ENCODE data around the gene TAF5.
"Not testable (repeated sequence)": the region's sequence is repeated elsewhere in the genome, so short reads cannot be mapped to it uniquely, and the experiment has no call there.

The TAF5 gene

GRCh38 chr10:103374263-103374662, 6.5 kb downstream of the TAF5 start:
- DNase-seq (ENCODE audit: insufficient read length, low spot score) (no peak), FAIRE-seq (no peak)
- no peak for TF ChIP-seq POLR2A (IDR thresholded peaks at IDR 0.05; ENCODE audit: low read depth, low read length)

GRCh38 chr10:103382769-103383168, 15.0 kb downstream of the TAF5 start:
- TF ChIP-seq POLR2A (IDR thresholded peaks at IDR 0.05; ENCODE audit: low read depth, low read length), result no peak
- DNase-seq (ENCODE audit: insufficient read length, low spot score) (no peak), FAIRE-seq (no peak)

- FAIRE-seq (no peak), DNase-seq (ENCODE audit: insufficient read length, low spot score) (no peak)
- no peak for TF ChIP-seq POLR2A (IDR thresholded peaks at IDR 0.05; ENCODE audit: low read depth, low read length)
These were observed 26.4 kb downstream of the TAF5 start for GRCh38 chr10:103394180-103394579.

- DNase-seq (ENCODE audit: insufficient read length, low spot score), result peak; percentile 12
- no peak for TF ChIP-seq POLR2A (IDR thresholded peaks at IDR 0.05; ENCODE audit: low read depth, low read length)
- FAIRE-seq, result no peak
These were observed 27.9 kb downstream of the TAF5 start for GRCh38 chr10:103395754-103396066.

- peak; percentile 93 for DNase-seq (ENCODE audit: insufficient read length, low spot score)
- peak; percentile 94 for TF ChIP-seq POLR2A (IDR thresholded peaks at IDR 0.05; ENCODE audit: low read depth, low read length)
- peak; percentile 92 for FAIRE-seq
These were observed 28.5 kb downstream of the TAF5 start, which contains the start of the genes ATP5MK and PDCD11 for GRCh38 chr10:103396067-103396788. Gene ATP5MK (minus strand): TSS chr10:103396475. CDS start chr10:103392457, 4,018 bp downstream. Gene PDCD11 (plus strand): TSS chr10:103396626. CDS start chr10:103398427, 1,801 bp downstream.

DNA sequence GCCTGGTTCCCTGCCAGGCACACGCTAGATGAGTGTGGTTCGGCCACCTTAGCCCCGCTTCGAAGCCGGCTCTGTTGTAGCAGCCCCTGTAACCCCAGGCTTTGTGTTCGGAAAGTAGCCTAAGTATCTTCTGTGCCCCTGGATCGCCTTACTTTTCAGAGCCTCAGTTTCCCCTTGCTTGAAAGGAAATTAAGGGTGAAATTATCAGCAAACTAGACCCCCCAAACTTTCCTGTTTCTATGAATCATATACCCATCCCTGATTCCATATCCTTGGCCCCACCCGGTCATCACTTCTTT, 29.0 kb downstream of the TAF5 start:
- FAIRE-seq, result no peak
- no peak for DNase-seq (ENCODE audit: insufficient read length, low spot score)
- no peak for TF ChIP-seq POLR2A (IDR thresholded peaks at IDR 0.05; ENCODE audit: low read depth, low read length)

DNA sequence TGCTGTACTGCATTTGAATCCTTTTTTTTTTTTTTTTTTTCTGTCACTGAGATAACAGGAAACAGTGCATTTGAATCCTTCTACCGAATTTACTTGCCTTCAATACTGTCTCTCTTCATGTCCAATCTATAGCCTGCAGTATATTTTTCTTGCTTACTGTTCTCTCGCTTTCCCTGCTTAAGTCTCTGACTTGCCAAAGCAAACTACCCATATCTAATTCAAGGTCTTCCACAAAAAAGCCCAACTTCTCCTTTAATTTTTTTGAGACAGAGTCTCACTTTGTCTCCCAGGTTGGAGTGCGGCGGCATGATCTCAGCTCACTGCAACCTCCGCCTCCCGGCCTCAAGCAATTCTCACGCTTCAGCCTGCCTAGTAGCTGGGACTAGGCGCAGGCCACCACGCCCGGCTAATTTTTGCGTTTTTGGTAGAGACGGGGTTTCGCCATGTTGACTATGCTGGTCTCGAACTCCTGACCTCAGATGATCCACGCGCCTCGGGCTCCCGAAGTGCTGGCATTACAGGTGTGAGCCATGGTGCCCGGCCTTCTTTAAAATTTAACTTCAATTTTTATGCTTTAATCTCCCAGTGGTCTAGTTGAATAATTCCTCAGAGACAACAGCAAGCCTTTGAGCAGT, 29.5 kb downstream of the TAF5 start:
- FAIRE-seq (no peak), DNase-seq (ENCODE audit: insufficient read length, low spot score) (no peak)
- no peak for TF ChIP-seq POLR2A (IDR thresholded peaks at IDR 0.05; ENCODE audit: low read depth, low read length)

DNA sequence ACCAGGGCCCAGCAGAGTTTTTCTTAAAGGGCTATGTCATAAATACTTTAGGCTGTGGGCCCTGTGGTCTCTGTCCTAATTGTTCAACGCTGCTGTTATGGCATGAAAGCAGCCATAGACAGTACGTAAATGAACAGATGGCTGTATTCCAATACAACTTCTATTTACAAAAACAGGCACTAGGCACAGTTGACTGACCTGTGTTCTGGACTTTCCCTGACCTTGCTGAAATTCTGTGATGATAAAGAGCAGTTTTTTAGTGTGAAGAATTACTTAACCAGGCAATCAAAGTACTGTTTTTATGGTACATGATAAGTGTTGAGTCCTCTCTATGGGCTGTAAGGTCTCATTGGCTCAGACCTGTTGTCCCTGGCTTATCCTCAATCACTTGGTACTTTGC, 45.8 kb downstream of the TAF5 start:
- DNase-seq (ENCODE audit: insufficient read length, low spot score) (no peak), FAIRE-seq (no peak)
- TF ChIP-seq POLR2A (IDR thresholded peaks at IDR 0.05; ENCODE audit: low read depth, low read length), result no peak

DNA sequence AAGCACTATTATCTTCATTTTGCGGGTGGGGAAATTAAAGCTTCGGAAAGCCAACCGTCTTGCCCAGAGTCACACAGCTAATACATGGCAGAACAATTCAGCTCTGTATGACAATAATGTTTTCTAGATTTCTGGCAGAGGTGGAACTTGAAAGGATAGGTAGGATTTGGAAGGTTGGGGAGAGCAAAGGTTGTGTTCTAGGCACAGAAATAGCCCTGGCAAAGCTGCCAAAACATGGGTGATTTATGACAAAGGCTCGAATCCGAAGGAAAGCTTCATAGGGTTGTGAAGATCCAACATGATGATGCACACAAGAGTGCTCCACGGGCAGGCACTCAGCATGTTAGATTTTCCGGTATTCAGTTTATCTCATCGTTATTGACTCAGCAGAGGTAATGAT, 47.8 kb downstream of the TAF5 start:
- no peak for TF ChIP-seq POLR2A (IDR thresholded peaks at IDR 0.05; ENCODE audit: low read depth, low read length)
- DNase-seq (ENCODE audit: insufficient read length, low spot score) (no peak), FAIRE-seq (no peak)

- no peak for FAIRE-seq
- DNase-seq (ENCODE audit: insufficient read length, low spot score), result no peak
- TF ChIP-seq POLR2A (IDR thresholded peaks at IDR 0.05; ENCODE audit: low read depth, low read length), result no peak
These were observed 48.8 kb downstream of the TAF5 start for GRCh38 chr10:103416436-103417147.

DNA sequence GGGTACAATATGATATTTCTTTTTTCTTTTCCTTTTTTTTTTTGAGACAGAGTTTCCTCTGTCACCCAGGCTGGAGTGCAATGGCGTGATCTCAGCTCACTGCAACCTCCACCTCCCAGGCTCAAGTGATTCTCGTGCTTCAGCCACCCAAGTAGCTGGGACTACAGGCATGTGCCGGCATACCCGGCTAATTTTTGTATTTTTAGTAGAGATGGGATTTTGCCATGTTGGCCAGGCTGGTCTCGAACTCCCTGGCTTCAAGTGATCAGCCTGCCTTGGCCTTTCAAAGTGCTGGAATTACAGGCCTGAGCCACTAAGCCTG, 49.3 kb downstream of the TAF5 start:
- not testable (repeated sequence) for FAIRE-seq; DNase-seq (ENCODE audit: insufficient read length, low spot score)

DNA sequence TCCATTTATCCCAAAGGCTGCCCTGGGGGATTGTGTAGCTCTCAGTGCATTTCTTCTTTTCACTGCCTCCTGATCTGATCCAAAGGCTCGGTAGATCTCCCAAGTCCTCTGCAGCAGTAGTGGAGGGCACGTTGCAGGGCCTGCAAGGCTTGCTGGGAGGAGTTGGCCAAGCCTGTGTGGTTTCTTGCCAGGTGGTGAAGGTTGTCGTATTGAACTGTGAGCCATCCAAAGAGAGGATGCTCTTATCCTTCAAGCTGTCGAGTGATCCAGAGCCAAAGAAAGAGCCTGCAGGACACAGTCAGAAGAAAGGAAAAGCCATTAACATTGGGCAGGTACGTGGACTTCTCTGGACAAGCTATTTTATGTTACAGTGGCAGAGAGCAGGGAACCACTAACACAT, 49.8 kb downstream of the TAF5 start:
- FAIRE-seq (no peak), DNase-seq (ENCODE audit: insufficient read length, low spot score) (no peak)
- no peak for TF ChIP-seq POLR2A (IDR thresholded peaks at IDR 0.05; ENCODE audit: low read depth, low read length)

DNA sequence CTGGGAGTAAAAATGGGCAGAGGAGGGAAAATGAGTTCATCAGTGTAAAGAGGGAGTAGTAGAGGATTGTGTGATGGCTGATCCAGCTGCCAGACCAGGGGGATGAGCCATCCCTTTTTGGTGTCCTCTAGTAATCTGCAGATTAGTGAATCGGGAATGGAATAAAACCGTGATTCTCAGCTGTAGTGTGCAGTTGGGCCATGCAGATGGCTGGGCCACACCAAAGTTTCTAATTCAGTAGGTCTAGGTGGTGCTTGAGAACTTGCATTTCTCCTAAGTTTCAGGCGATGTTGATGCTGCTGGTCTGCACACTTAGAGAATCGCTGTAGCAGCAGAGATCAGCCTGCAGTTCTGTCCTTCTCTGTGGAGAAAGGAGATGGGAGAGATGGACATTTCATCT, 51.3 kb downstream of the TAF5 start:
- FAIRE-seq, result no peak
- no peak for DNase-seq (ENCODE audit: insufficient read length, low spot score)
- TF ChIP-seq POLR2A (IDR thresholded peaks at IDR 0.05; ENCODE audit: low read depth, low read length), result no peak

- DNase-seq (ENCODE audit: insufficient read length, low spot score), result no peak
- no peak for FAIRE-seq
- no peak for TF ChIP-seq POLR2A (IDR thresholded peaks at IDR 0.05; ENCODE audit: low read depth, low read length)
These were observed 56.0 kb downstream of the TAF5 start for GRCh38 chr10:103423748-103424147.

DNA sequence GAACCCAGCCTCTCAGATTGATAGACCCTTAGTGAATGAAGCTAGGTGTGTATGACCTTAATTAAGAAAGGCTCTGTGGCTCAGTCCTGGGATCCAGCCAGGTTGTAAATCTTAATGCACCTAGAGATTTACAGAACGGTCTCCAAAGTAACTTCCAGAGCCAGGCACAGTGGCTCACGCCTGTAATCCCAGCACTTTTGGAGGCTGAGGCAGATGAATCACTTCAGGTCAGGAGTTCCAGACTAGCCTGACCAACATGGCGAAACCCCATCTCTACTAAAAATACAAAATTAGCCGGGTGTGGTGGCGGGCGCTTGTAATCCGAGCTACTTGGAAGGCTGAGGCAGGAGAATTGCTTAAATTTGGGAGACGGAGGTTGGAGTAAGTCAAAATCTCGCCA, 60.1 kb downstream of the TAF5 start:
- no peak for FAIRE-seq
- no peak for TF ChIP-seq POLR2A (IDR thresholded peaks at IDR 0.05; ENCODE audit: low read depth, low read length)
- DNase-seq (ENCODE audit: insufficient read length, low spot score), result no peak
